ENCODE data around the gene ECSCR.

The ECSCR gene

GRCh38 chr5:139451878-139452660 is 10.5 kb downstream of the ECSCR start:
- DNase-seq (ENCODE audit: low spot score) (no peak), ATAC-seq (ENCODE audit: low read depth) (no peak)
- Histone ChIP-seq H3K27me3 (ENCODE audit: insufficient read depth, poor library complexity, severe bottlenecking) (no peaks in the 10 kb centered on the region), H3K9me3 (ENCODE audit: severe bottlenecking) (no peaks in the 10 kb centered on the region), H3K4me3 (ENCODE audit: severe bottlenecking) (no peak overlapping the region), H3K27ac (ENCODE audit: poor library complexity, severe bottlenecking) (no peak overlapping the region), H3K36me3 (ENCODE audit: low read depth) (no peaks in the 10 kb centered on the region), H3K4me1 (ENCODE audit: insufficient read depth, poor library complexity, severe bottlenecking) (no peaks in the 10 kb centered on the region)
- TF ChIP-seq CTCF (IDR thresholded peaks at IDR 0.05; ENCODE audit: poor library complexity, severe bottlenecking) = no peak

GRCh38 chr5:139451176-139451575 is 11.4 kb downstream of the ECSCR start:
- peaks cover under 1% of the 10 kb centered on the region for H3K4me1 ChIP-seq (ENCODE audit: insufficient read depth, poor library complexity, severe bottlenecking)
- no peak overlapping the region for H3K4me3 ChIP-seq (ENCODE audit: severe bottlenecking)
- H3K27ac ChIP-seq (ENCODE audit: poor library complexity, severe bottlenecking) = no peak overlapping the region
- DNase-seq (ENCODE audit: low spot score) (no peak), ATAC-seq (ENCODE audit: low read depth) (no peak)
- H3K36me3 ChIP-seq (ENCODE audit: low read depth) = no peaks in the 10 kb centered on the region
- H3K9me3 ChIP-seq (ENCODE audit: severe bottlenecking) = no peaks in the 10 kb centered on the region
- no peaks in the 10 kb centered on the region for H3K27me3 ChIP-seq (ENCODE audit: insufficient read depth, poor library complexity, severe bottlenecking)
- TF ChIP-seq CTCF (IDR thresholded peaks at IDR 0.05; ENCODE audit: poor library complexity, severe bottlenecking) = no peak

- Histone ChIP-seq H3K27ac (ENCODE audit: poor library complexity, severe bottlenecking) (no peak overlapping the region), H3K4me3 (ENCODE audit: severe bottlenecking) (no peak overlapping the region), H3K4me1 (ENCODE audit: insufficient read depth, poor library complexity, severe bottlenecking) (peaks cover 27% of the 10 kb centered on the region), H3K9me3 (ENCODE audit: severe bottlenecking) (no peaks in the 10 kb centered on the region), H3K27me3 (ENCODE audit: insufficient read depth, poor library complexity, severe bottlenecking) (no peaks in the 10 kb centered on the region), H3K36me3 (ENCODE audit: low read depth) (no peaks in the 10 kb centered on the region)
- TF ChIP-seq CTCF (IDR thresholded peaks at IDR 0.05; ENCODE audit: poor library complexity, severe bottlenecking) = no peak
- DNase-seq (ENCODE audit: low spot score) (no peak), ATAC-seq (ENCODE audit: low read depth) (no peak)
Measured at GRCh38 chr5:139446956-139447779, 15.4 kb downstream of the ECSCR start.

- peak; percentile 79 for ATAC-seq (ENCODE audit: low read depth)
- no peak for DNase-seq (ENCODE audit: low spot score)
- no peak for TF ChIP-seq CTCF (IDR thresholded peaks at IDR 0.05; ENCODE audit: poor library complexity, severe bottlenecking)
- Histone ChIP-seq H3K27ac (ENCODE audit: poor library complexity, severe bottlenecking) (peak overlapping the region; percentile 65), H3K27me3 (ENCODE audit: insufficient read depth, poor library complexity, severe bottlenecking) (no peaks in the 10 kb centered on the region), H3K36me3 (ENCODE audit: low read depth) (no peaks in the 10 kb centered on the region), H3K9me3 (ENCODE audit: severe bottlenecking) (no peaks in the 10 kb centered on the region), H3K4me3 (ENCODE audit: severe bottlenecking) (no peak overlapping the region), H3K4me1 (ENCODE audit: insufficient read depth, poor library complexity, severe bottlenecking) (peaks cover 27% of the 10 kb centered on the region)
Measured at GRCh38 chr5:139445325-139446170, 17.0 kb downstream of the ECSCR start.
